H1 (cell line): ENCODE data around the gene TUBA8.

Source experiments
- CHD1 ChIP-seq: IDR thresholded peaks from 2 replicates; pipeline ENCODE4 v1.6.1; 2012; ENCODE audit warnings: low read depth, low read length, improper control_type of control experiment
- EP300 ChIP-seq, 2 experiments: IDR thresholded peaks; 1 replicate in 1 of 2; 2 replicates in 1 of 2; pipeline ENCODE4 v1.6.1; 2011 to 2012; ENCODE audit warnings: low read depth in 2 of 2, low read length in 2 of 2, mild to moderate bottlenecking in 2 of 2, borderline replicate concordance in 1 of 2, inconsistent platforms in 1 of 2, moderate library complexity in 1 of 2
- GABPA ChIP-seq: IDR thresholded peaks from 2 replicates; pipeline ENCODE4 v1.6.1; 2011; ENCODE audit warnings: mild to moderate bottlenecking, low read length, moderate library complexity, borderline replicate concordance; ENCODE audit not compliant: insufficient read depth
- JUND ChIP-seq: IDR thresholded peaks from 2 replicates; pipeline ENCODE4 v1.6.1; 2011; ENCODE audit warnings: mild to moderate bottlenecking, improper control_type of control experiment, low read length
- NANOG ChIP-seq: IDR thresholded peaks from 2 replicates; pipeline ENCODE4 v1.6.1; 2011; ENCODE audit warnings: low read length, low read depth, mild to moderate bottlenecking, inconsistent platforms; ENCODE audit not compliant: insufficient read depth, poor library complexity, severe bottlenecking
- NRF1 ChIP-seq: IDR thresholded peaks from 2 replicates; pipeline ENCODE4 v1.6.1; 2011; ENCODE audit warnings: mild to moderate bottlenecking, low read depth, low read length, improper control_type of control experiment
- POLR2A ChIP-seq, 2 experiments: IDR thresholded peaks; 1 replicate in 1 of 2; 2 replicates in 1 of 2; pipeline ENCODE4 v1.6.1; 2011; ENCODE audit warnings: low read depth in 2 of 2, low read length in 2 of 2, mild to moderate bottlenecking in 2 of 2; ENCODE audit errors: control extremely low read depth in 1 of 2
- POLR2AphosphoS5 ChIP-seq: IDR thresholded peaks from 2 replicates; pipeline ENCODE4 v1.6.1; 2011; ENCODE audit warnings: low read depth, low read length
- SP1 ChIP-seq: IDR thresholded peaks from 2 replicates; pipeline ENCODE4 v1.6.1; 2011; ENCODE audit warnings: low read depth, low read length
- TAF1 ChIP-seq: IDR thresholded peaks from 2 replicates; pipeline ENCODE4 v1.6.1; 2011; ENCODE audit warnings: mild to moderate bottlenecking, low read depth, low read length
- TEAD4 ChIP-seq: IDR thresholded peaks from 2 replicates; pipeline ENCODE4 v1.6.1; 2012; ENCODE audit warnings: low read depth, low read length, inconsistent platforms, mixed read lengths
- YY1 ChIP-seq: IDR thresholded peaks from 2 replicates; pipeline ENCODE4 v1.6.1; 2011; ENCODE audit warnings: low read depth, mild to moderate bottlenecking, low read length
- TF ChIP-seq, protein P1 (sequence below), 3 experiments: IDR thresholded peaks; 1 replicate in 2 of 3; 2 replicates in 1 of 3; pipeline versions ENCODE4 v1.5.1 to v1.6.1; 2011; ENCODE audit warnings: low read length in 3 of 3, mild to moderate bottlenecking in 3 of 3, inconsistent platforms in 2 of 3, low read depth in 1 of 3, moderate library complexity in 1 of 3; ENCODE audit not compliant: insufficient read depth in 1 of 3; ENCODE audit errors: control extremely low read depth in 1 of 3
- TF ChIP-seq, protein P2 (sequence below): IDR thresholded peaks from 2 replicates; pipeline ENCODE4 v1.6.1; 2012; ENCODE audit warnings: inconsistent platforms

DNA sequence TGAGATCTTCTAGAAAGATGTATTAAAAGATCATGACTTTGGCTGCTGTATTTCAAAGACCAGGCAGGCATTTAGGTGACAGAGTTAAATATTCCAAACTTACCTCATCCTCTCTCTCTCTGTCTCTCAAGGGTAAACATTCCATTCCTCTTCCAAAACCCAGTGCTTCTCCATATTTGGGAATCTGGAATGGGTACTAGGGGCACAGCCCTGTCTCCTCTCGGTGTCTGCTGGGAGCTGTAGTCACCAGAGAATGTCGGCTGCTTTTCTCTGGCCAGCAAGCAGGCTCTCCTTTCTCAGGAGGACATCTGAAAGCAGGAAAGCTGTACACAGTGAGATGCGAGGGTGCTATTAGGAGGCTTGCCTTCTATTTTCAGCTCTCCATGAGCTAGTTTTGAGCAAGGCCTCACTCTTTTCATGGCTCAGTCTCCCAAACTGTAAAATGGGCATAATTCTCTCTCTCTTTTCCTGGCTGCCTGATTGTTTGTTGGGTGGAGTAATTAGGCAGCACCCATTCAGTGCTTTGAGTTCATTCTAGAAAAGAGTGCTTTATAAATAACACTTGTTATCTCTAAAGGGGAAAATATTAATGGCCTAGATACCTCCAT is 42.1 kb upstream of the TUBA8 start:
- no peak for TF ChIP-seq POLR2AphosphoS5
- TF ChIP-seq, protein P1, sequence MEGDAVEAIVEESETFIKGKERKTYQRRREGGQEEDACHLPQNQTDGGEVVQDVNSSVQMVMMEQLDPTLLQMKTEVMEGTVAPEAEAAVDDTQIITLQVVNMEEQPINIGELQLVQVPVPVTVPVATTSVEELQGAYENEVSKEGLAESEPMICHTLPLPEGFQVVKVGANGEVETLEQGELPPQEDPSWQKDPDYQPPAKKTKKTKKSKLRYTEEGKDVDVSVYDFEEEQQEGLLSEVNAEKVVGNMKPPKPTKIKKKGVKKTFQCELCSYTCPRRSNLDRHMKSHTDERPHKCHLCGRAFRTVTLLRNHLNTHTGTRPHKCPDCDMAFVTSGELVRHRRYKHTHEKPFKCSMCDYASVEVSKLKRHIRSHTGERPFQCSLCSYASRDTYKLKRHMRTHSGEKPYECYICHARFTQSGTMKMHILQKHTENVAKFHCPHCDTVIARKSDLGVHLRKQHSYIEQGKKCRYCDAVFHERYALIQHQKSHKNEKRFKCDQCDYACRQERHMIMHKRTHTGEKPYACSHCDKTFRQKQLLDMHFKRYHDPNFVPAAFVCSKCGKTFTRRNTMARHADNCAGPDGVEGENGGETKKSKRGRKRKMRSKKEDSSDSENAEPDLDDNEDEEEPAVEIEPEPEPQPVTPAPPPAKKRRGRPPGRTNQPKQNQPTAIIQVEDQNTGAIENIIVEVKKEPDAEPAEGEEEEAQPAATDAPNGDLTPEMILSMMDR (IDR thresholded peaks at IDR 0.05; ENCODE audit: control extremely low read depth in 1 of 3, insufficient read depth in 1 of 3, low read depth in 1 of 3, low read length in 3 of 3) = no peak
- TF ChIP-seq GABPA = no peak
- no peak for TF ChIP-seq TAF1
- TF ChIP-seq NRF1 = no peak
- no peak for TF ChIP-seq CHD1
- TF ChIP-seq, protein P2, sequence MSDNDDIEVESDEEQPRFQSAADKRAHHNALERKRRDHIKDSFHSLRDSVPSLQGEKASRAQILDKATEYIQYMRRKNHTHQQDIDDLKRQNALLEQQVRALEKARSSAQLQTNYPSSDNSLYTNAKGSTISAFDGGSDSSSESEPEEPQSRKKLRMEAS = no peak
- TF ChIP-seq NANOG = no peak
- TF ChIP-seq JUND = no peak
- TF ChIP-seq SP1 = no peak
- TF ChIP-seq YY1 = no peak
- no peak for TF ChIP-seq TEAD4
- TF ChIP-seq EP300 (IDR thresholded peaks at IDR 0.05; ENCODE audit: borderline replicate concordance in 1 of 2, low read depth in 2 of 2, low read length in 2 of 2) = no peak
- no peak for TF ChIP-seq POLR2A (IDR thresholded peaks at IDR 0.05; ENCODE audit: control extremely low read depth in 1 of 2, low read depth in 2 of 2, low read length in 2 of 2)
